Effector CD4-positive, alpha-beta T cell (primary cell): ENCODE results near the gene BICRA.
"Not testable (repeated sequence)": the region's sequence is repeated elsewhere in the genome, so short reads cannot be mapped to it uniquely, and the experiment has no call there.

Experiments used
- DNase-seq: peaks from one replicate; pipeline ENCODE4 v3.0.0-alpha.2; 2020

Gene BICRA

DNA sequence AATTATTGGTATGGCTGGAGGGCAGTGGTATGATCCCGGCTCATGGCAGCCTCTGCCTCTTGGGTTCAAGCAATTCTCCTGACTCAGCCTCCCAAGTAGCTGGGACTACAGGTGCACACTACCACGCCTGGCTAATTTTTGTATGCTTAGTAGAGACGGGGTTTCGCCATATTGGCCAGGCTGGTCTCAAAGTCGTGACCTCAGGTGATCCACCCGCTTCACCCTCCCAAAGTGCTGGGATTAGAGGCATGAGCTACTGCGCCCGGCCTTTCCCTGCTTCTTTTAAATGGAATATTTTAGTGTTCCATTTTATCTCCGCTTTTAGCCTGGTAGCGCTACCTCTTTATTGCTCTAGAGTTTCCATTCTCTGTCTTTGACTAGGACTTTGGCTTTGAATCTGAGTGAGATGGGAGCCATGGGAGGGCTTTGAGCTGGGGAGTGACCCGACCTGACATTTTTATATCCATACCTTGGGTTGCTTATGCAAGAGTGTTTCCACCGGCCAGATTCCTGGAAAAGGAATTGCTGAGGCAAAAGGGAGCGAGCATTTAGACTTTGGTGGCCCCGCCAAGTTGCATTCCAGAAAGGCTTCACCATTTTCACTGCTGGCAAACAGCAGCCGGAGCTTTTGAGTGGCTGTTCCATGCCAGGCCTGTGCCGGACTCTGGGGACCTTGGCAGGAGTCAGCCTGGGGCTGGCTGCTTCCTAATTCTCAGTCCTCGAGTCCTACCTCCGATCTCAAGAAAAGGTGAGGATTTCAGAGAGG lies 22.9 kb downstream of the BICRA start:
- DNase-seq, result no peak

DNA sequence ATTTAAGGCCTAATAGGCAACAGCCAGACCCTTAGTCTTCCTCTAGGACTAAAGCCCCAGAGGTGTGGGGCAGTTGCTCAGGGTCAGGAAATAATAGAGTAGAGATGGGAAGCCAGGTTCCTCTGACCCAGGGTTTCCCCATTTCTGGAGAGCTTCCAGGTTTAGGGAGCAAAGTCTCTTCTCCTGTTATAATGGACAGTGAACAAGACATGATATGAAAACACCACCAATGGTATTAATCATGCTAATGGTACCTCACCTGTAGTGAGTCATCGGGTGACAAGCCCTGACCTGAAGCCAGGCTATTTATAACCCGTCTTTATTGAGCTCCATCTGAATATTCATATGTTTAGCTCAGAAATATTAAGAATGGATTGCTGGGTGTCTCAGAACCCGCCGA lies 24.6 kb downstream of the BICRA start:
- DNase-seq, result no peak

DNA sequence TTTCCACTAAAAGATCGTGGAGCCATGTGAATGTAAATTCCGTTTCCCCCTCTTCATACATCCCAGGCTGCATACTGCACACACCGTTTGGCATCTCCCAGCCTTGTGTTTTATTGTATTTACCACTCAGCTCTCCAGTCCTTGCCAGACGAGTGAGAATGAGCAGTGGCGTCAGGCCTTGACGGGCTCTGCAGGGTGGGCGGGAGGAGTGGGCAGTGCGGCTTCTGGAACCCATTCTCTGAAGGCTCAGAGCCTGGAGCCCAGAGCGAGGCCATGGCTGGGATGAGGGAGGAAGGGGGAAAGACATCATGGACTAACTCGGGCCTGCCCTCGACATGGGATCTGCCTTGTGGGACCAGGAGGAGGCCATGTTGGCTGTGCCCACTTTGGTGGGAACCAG lies 25.1 kb downstream of the BICRA start:
- no peak for DNase-seq

DNA sequence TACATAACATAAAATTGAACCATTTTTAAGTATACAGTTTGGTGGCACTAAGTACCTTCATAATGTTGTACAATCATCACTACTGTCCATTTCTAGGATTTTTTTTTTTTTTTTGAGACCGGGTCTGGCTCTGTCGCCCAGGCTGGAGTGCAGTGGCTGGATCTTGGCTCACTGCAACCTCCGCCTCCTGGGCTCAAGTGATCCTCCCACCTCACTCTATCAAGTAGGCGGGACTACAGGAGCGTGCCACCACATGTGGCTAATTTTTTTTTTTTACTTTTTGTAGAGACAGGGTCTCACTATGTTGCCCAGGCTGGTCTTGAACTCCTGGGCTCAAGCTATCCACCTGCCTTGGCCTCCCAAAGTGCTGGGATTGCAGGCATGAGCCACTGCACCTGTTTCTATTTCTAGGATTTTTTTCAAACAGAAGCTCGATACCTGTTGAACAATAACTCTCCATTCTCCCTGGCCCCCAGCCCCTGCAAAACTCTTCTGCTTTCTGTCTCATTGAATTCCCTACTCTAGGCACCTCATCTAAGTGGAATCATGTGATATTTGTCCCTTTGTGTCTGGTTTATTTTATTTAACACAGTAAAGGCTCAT lies 26.3 kb downstream of the BICRA start:
- not testable (repeated sequence) for DNase-seq

DNA sequence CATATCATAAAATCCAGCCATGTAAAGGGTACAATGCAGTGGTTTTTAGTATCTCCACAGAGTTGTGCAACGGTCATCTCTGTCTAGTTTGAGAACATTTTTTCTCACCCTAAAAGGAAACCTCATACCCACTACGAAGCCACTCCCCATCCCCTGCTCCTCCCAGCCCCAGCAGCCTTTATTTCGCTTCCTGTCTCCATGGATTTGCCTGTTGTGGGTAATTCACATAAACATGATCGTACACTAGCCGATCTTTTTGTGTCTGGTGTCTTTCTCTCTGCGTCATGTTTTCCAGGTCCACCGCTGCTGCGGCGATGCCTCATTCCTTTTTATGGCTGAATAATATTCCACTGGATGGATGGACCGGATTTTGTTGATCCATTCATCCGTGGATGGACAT lies 28.6 kb downstream of the BICRA start:
- DNase-seq, result no peak

DNA sequence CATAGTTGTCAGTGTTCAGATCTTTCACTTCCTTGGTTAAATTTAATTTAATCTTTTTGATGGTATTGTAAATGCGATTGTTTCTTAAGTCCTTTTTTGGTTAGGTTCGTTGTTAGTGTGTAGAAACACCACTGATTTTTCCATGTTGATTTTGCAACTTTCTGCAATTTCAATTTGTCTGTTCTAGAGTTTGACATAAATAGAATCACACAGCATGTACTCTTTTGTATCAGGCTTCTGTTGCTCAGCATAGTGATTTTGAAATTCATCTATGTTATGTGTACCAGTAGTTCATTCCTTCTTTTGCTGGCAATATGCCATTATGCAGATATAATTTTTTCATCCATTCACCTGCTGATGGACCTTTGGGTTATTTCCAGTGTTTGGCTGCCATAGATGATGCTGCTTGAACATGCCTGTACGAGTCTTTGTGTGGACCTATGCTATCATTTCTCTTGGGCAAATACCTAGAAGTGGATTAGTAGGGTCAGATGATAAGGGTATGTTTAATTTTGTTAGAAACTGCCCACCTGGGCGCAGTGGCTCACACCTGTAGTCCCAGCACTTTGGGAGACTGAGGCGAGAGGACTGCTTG lies 33.1 kb downstream of the BICRA start:
- no peak for DNase-seq

DNA sequence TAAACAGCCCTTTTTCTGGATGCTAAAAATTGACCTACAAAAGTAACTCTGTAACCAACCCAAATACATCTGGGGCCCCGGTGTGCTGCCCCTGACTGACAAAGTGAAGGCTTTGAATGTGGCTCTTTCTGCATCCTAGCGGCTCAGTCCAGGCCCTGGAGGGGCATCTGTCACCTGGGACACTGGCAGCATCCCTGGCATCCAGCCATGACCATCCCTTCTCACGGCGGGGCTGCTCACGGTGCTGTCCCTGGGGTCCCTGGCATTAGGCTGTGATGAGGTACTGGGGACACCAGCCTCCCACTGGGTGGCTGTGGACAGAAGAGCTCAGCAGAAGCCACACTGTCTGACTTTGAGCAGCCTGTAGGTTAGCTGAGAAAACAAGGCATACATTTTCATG lies 34.3 kb downstream of the BICRA start:
- DNase-seq, result no peak

DNA sequence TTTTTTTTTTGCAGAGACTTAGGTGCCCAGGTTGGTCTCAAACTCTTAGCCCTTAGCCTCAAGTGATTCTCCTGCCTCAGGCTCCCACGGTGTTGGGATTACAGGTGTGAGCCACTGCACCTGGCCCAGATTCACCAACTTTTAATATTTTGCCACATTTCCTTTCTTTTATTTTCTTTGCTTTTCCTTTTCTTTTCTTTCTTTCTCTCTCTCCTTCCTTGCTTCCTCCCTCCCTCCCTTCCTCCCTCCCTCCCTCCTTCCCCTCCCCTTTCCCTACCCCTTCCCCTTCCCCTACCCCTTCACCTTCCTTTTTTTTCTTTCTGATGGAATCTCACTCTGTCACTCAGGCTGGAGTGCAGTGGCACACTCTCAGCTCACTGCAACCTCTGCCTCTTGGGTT lies 35.3 kb downstream of the BICRA start:
- no peak for DNase-seq

DNA sequence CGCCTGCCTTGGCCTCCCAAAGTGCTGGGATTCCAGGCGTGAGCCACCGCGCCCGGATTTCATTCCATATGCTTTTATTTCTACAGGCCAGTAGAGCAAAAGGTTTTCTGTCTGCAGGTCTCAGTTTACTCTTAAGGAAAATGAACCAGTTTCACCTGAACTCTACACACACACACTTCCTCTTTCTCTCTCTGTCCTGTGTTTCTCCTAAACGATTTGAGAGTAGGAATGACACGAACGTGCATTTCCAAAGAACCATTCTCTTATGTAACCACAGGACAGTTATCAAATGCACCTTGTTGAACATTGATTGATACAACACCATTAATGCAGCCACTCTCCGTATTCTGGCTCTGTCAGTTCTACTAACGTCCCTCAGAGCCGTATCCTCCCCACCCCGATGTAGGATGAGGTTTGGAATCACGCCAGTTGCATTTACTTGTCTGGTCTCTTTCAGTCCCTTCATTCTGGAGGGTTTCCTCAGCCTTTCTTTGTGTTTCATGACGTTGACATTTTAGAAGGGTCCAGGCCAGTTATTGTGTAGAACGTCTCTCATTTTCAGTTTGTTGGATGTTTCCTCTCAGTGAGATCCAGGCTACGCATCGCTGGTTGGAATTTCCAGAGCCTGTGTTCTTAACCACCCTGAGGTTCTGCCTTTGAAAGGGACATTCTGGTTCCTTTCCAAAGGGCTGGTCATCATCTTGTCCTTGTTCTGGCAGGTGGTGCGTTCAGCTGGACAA lies 36.0 kb downstream of the BICRA start:
- DNase-seq, result no peak

DNA sequence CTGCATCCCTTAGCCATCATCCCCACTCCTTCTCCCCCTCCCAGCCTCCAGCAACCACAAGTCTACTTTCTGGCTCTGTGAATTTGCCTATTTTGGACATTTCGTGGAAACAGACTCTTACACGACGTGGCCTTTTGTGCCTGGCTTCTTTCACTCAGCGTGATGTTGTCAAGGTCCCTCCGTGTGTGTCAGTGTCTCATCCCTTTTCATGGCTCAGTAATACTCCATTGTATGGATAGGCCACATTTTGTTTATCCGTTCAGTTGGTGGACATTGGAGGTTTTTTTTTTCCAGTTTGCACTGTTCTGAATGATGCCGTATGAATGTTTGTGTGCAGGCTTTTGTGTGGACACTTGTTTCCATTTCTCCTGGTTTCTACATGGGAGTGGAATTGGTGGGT lies 38.0 kb downstream of the BICRA start:
- DNase-seq, result no peak

DNA sequence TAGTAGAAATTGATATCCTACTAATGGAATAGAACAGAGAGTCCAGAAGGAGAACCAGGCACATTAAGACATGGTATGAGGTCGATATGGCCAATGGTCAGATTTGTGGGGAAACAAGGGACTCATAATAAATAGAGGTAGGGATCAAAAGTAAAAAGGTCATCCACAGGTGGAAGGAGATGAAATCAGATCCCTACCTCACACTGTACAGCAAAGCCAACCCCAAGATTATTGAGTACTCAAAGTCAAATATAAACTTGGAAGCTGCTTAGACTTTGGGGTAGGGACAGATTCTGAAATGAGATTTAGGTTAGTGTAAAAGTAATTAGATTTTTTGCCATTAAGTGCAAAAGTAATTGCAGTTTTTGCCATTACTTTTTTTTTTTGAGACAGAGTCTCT lies 40.7 kb downstream of the BICRA start:
- no peak for DNase-seq

DNA sequence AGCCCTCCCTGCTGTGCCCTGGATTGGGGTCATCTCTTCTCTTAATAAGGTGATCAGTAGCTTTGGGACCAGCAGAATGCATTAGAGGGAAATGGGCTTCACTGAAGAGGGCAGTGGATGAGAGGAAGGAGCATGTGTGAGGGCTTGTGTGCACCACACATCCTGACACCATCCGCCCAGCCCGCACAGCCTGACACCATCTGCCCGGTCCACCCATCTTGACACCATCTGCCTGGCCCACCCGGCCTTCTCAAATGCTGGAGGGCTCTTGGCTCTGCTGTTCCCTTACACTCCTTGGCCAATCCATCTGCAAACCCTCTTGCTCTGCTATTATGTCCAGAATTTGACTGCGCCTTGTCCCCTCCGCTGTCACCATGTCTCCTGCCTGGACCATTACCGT lies 41.8 kb downstream of the BICRA start:
- no peak for DNase-seq

DNA sequence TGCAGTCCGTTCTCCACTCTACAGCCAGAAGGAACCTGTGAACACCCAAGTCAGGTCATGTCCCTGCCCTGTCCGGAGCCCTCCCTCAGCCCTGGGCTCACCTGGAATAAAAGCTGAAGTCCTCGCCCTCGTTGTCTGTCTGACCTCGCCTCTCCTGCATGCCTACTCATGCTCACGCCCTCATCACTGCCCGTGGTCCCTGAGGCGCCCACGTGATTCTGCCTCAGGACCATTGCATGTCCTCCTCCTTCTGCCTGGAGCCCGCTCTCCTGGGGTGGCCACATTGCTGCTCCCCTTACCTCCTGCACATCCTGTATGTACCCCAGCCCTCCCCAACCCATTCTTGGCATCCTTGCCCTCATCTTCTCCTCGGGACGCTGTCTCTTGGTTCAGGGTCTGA lies 42.2 kb downstream of the BICRA start:
- no peak for DNase-seq

DNA sequence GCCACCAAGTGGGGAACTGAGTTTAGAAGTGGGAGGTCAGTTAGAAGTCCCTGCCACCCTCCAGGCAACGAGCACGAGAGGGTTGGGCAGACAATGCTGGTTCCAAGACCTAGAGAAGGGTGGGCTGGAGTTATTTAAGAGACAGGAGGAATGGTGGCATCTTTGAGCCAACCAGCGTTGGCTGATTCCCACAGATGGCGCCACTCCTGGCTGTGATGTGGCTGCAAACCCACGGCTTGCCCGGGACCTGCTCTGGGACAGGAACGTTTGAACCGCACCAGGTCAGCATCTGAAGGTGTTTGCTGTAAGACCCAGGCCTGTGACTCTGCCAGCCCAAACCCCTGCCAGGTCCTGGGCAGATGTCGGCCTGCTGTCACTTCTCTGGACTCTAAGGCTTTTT lies 42.8 kb downstream of the BICRA start:
- DNase-seq, result no peak

DNA sequence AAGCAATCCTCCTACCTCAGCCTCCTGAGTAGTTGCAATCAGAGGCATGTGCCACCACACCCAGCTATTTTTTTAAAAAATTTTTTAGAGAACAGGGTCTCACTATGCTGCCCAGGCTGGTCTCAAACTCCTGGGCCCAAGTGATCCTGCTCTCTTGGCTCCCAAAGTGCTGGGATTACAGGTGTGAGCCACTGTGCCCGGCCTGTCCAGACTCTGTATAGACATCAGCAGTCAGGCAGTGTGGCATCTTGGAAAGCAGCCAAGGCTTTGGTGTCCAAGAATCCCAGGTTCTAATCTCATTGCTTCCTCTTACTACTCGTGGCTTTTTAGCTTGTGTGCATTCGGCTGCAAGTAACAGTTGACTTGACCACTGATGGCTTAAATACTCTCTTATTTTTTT lies 43.4 kb downstream of the BICRA start:
- no peak for DNase-seq

DNA sequence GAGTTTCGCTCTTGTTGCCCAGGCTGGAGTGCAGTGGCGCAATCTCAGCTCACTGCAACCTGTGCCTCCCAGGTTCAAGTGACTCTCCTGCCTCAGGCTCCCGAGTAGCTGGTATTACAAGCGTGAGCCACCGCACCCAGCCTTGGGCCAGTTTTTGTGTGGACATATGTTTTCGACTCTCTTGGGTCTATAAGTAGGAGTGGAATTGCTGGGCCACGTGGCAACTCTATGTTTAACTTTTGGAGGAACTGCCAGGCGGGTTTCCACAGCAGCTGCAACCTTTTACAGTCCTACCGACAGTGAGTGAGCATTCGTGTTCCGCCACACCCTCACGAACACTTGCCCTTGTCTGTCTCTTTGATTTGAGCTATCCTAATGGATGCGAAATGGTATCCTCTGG lies 44.9 kb downstream of the BICRA start:
- DNase-seq, result no peak

DNA sequence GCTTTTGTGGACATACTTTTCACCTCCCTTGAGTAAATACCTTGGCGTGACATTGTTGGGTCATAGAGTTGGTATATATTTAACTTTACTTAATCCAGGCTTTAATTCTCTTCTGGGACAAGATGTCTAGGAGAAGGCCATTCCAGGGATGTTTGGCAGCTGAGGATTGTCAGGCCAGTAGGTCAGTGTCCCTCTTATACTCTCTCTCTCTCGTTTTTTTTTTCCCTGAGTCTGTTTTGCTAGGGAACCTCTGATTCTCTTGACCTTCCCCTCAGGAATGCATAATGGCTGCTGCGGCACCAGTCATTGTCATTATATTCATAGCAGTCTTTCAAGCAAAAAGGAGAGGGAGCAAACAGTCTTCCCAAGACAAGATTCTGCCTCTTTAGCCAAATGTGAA lies 48.8 kb downstream of the BICRA start:
- no peak for DNase-seq

DNA sequence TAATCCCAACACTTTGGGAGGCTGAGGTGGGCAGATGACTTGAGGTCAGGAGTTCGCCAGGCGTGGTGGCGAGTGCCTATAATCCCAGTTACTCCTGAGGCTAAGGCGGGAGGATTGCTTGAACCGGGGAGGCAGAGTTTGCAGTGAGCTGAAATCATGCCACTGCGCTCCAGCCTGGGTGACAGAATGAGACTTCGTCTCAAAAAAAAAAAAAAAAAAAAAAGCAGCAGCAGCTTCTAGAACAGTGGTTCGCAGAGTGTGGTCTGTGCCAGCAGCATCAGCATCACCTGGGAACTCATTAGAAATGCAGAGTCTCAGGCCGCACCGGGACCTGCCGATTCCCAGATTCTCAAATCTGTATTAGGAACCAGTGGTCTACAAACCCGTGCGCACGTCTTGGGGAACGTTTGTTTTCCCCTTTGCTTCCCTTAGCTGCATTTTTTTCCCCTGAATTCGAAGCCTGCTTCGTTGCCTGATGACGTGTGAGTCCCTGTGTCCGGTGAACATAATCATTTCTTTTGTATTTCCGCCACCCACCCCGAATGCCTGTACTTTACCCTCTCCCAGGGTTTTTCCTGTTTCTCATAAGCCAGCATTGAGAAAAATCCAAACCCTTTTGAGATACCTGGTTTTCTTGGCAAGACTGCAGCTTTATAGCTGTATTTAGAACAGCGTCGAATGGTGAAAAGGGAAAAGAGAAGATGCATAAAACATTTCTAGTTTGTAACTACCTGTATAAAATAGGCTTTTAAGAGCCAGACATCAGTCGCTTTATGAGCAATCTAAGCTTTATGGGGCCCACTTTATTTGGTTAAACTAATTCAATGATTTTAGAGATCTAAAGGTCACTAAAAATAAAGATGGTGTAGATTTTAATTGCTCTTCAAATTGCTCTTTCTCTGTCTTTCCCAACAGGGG lies 49.8 kb downstream of the BICRA start:
- no peak for DNase-seq

DNA sequence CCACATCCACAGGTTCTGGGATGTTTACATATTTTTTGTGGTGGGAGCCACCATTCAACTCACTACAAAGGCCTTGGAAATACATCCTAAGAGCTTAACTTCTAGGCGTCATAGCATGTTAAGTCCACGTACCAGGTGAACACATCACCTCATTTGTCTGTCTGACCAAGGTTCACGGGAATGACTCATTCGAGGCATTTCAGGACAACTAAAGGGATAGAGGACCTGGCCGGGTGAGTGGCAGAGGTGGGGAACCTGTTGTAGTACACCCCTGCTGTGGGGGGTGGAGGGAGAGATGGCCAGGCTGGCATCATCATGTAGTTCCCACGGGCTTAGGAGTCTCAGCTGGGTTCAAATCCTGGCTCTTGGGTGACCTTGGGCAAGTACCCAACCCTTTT lies 51.5 kb downstream of the BICRA start:
- DNase-seq, result no peak

DNA sequence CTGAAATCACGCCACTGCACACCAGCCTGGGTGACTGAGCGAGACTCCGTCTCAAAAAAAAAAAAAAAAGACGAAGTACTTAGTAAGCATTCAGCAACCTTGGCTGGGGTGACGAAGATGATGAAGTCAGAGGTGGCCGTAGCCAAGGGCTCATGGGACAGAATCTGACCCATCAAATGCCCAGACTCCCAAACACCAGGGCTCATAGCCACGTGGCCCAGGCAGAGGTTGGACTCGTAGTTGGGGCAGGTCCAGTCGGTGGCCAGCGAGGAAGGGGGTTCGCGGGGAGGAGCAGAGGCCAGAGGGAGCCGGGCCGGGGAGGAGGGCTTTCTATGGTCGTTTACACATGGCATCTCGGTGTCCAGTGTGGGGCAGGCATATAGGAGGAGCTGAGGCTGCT lies 52.2 kb downstream of the BICRA start:
- DNase-seq, result no peak

DNA sequence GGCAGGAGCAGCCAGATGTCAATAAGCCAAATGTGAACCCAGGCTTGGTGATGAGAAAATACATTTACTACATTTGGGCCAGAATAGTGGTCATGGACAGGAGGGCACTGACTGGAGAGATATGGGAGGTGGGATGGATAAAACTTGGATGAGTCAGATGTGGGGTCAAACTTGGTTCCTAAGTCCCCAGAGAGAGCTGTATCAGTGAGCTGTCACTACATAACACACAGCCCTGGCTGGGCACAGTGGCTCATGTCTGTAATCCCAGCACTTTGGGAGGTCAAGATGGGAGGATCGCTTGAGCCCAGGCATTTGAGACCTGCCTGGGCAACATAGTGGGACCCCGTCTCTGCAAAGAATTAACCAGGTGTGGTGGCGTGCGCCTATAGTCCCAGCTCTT lies 52.7 kb downstream of the BICRA start:
- no peak for DNase-seq

DNA sequence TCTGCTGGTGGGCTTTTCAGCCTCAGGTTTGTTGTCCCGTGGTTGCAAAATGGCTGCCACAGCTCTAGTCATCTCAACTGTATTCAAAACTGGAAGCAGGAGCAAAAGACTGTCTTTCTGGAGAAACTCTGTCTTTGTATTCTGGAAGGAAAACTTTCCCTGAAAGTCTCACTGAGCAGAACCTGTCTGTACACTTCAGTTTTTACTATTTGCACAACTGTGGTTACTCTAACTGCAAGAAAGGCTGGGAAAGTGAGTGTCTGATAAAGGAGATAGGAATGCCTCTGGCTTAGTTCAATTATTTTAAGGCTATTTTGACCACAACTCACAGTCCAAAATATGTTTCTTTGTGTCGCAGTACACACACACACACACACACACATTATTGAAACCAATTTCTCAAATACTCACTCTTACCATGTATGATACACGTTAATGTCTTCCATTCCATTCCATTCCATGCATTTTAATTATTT lies 54.5 kb downstream of the BICRA start:
- no peak for DNase-seq
